SK-N-MC (cell line): ENCODE measurements around the gene PNKD.

Experiments used
- EZH2 ChIP-seq: fragments of 200-600 bp; sonication (generic); IDR thresholded peaks from one replicate; pipeline ENCODE4 v1.6.1; 2017; ENCODE audit warnings: antibody characterized with exemption
- POLR2AphosphoS5 ChIP-seq: IDR thresholded peaks from 2 replicates; pipeline ENCODE4 v1.6.1; 2012; ENCODE audit warnings: mild to moderate bottlenecking, low read depth, low read length, borderline replicate concordance

DNA sequence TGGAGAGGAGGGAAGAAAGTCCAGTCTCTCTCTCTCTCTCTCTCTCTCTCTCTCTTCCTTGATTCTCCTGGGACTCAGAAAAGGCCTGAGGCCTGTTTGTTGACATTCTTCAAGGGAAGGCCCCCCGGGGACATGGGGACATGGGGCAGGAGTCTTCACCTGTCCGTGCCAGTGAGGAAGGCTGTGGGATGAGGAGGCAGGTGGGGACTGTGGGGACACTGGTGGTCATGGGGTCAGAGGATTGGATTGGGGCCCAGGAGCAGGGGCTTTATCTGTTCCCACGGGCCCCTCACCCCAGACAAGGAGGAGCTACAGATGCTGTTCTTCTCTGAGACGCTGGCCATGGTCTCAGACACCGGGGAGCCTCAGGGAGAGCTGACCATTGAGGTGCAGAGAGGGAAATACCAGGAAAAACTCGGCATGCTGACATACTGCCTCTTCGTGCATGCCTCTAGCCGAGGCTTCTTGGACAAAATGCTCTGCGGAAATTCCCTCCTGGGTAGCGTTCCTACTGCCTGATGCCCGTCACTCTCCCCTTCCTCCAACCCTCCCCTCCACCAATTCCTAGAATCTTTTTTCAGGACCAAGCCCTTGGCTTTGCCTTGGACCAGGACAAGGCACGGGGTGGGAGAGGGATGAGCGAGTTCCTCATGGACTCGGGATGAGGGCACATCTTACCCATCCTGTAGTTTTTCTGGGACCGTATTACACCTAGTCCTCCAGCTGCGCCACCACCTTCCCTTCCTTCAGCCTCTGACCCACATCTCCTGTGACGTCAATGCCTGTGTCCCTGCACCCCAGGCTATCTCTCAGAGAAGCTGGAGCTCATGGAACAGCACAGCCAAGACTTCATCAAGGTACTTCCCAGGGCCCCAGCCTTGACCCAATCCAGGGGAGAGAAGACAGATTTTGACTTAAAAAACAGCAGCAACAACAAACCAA, 87.2 kb downstream of the PNKD start:
- TF ChIP-seq POLR2AphosphoS5 (no peak), EZH2 (no peak)
